Left ventricle myocardium inferior (tissue), 1 donor: ENCODE data around the gene EFCAB8. TPM values are rescaled to one million over a fixed set of nuclear protein-coding genes. Genes with fewer than 3 reads are reported as not detected.
A peak's percentile ranks its signal among the peaks of the same experiment; 100 is the strongest.

Experiments used
- DNase-seq: peaks from one replicate; pipeline ENCODE4 v3.0.0-alpha.2; 2020
- H3K27ac ChIP-seq: fragments of 200-600 bp; replicated peaks from 2 replicates; pipeline ENCODE4 v1.8.0; 2021
- H3K27me3 ChIP-seq: fragments of 200-600 bp; 2 replicates; pipeline ENCODE4 v1.8.0; 2021; ENCODE audit warnings: low read depth
- H3K36me3 ChIP-seq: fragments of 200-600 bp; 2 replicates; pipeline ENCODE4 v1.8.0; 2021
- H3K4me1 ChIP-seq: fragments of 200-600 bp; 2 replicates; pipeline ENCODE4 v1.8.0; 2021
- H3K4me3 ChIP-seq: fragments of 200-600 bp; 2 replicates; pipeline ENCODE4 v1.8.0; 2021; ENCODE audit warnings: mild to moderate bottlenecking, moderate library complexity
- H3K9me3 ChIP-seq: fragments of 200-600 bp; replicated peaks from 2 replicates; pipeline ENCODE4 v1.8.0; 2021
- CTCF ChIP-seq: fragments of 200-600 bp; IDR thresholded peaks from 2 replicates; pipeline ENCODE4 v1.8.0; 2021; ENCODE audit warnings: antibody characterized with exemption, mild to moderate bottlenecking, borderline replicate concordance
- intact Hi-C: fragments of 100-400 bp; cut with micrococcal nuclease; formaldehyde crosslinking; loops from one replicate; pipeline ENCODE4 v1.11.0; 2022
- total RNA-seq: library from RNA; stranded (reverse); fragmentation: NEBNext Ultra II Directional; extraction: Animal tissue kit (Norgen Biotek cat#: 25700); gene quantifications from one replicate; pipeline ENCODE4 v1.2.1, GENCODE V29; 2021
- donor health status: DM: no; HTN: yes; CAD: no; lungs with severe emphysema.

The EFCAB8 gene
- total RNA-seq, 1 donor from 2014 or later: not detected

GRCh38 chr20:32975698-32976674 is 117.3 kb downstream of the EFCAB8 start:
- DNase-seq: peak; percentile 65
- Histone ChIP-seq H3K36me3 (no peaks in the 10 kb centered on the region), H3K4me3 (no peak overlapping the region), H3K4me1 (peaks cover 18% of the 10 kb centered on the region), H3K27ac (peak overlapping the region; percentile 61), H3K9me3 (no peaks in the 10 kb centered on the region), H3K27me3 (no peaks in the 10 kb centered on the region)
- intact Hi-C loops: no loop called here
- no peak for TF ChIP-seq CTCF

- no peaks in the 10 kb centered on the region for H3K27me3 ChIP-seq
- no peaks in the 10 kb centered on the region for H3K9me3 ChIP-seq
- intact Hi-C loops: no loop called here
- no peaks in the 10 kb centered on the region for H3K36me3 ChIP-seq
- no peak for DNase-seq
- TF ChIP-seq CTCF: no peak
- peaks cover 11% of the 10 kb centered on the region for H3K4me1 ChIP-seq
- peak overlapping the region; percentile 61 for H3K27ac ChIP-seq
- no peak overlapping the region for H3K4me3 ChIP-seq
These were observed 118.0 kb downstream of the EFCAB8 start for GRCh38 chr20:32976746-32977145.

- DNase-seq: no peak
- H3K27ac ChIP-seq: peak overlapping the region; percentile 61
- no peak overlapping the region for H3K4me3 ChIP-seq
- no peaks in the 10 kb centered on the region for H3K36me3 ChIP-seq
- TF ChIP-seq CTCF: no peak
- H3K27me3 ChIP-seq: no peaks in the 10 kb centered on the region
- peaks cover 6% of the 10 kb centered on the region for H3K4me1 ChIP-seq
- no peaks in the 10 kb centered on the region for H3K9me3 ChIP-seq
- intact Hi-C loops: no loop called here
These were observed 118.7 kb downstream of the EFCAB8 start for GRCh38 chr20:32977281-32978008.

- Histone ChIP-seq H3K36me3 (no peaks in the 10 kb centered on the region), H3K4me3 (no peak overlapping the region), H3K9me3 (no peaks in the 10 kb centered on the region), H3K27ac (no peak overlapping the region), H3K27me3 (no peaks in the 10 kb centered on the region), H3K4me1 (peaks cover 7% of the 10 kb centered on the region)
- DNase-seq: no peak
- intact Hi-C loops: no loop called here
- TF ChIP-seq CTCF: no peak
These were observed 119.2 kb downstream of the EFCAB8 start for GRCh38 chr20:32978009-32978335.

GRCh38 chr20:32979201-32979998 is 120.7 kb downstream of the EFCAB8 start:
- TF ChIP-seq CTCF: no peak
- H3K36me3 ChIP-seq: no peaks in the 10 kb centered on the region
- no peaks in the 10 kb centered on the region for H3K9me3 ChIP-seq
- intact Hi-C loops: no loop called here
- H3K27ac ChIP-seq: no peak overlapping the region
- no peaks in the 10 kb centered on the region for H3K27me3 ChIP-seq
- peaks cover 16% of the 10 kb centered on the region for H3K4me1 ChIP-seq
- DNase-seq: no peak
- H3K4me3 ChIP-seq: no peak overlapping the region
